B cell (primary cell): ENCODE results near the gene SAPCD2. TPM values are rescaled to one million over a fixed set of nuclear protein-coding genes. Genes with fewer than 3 reads are reported as not detected.

ENCODE experiments used
- ATAC-seq: fragments of 200-7000 bp; cut with Tn5 transposase; one replicate; pipeline ENCODE4 v1.10.0; 2021; ENCODE audit warnings: low read depth, mild to moderate bottlenecking, moderate number of reproducible peaks, moderate library complexity
- CTCF ChIA-PET: fragments of 350-600 bp; sonication (Branson Sonifier 250); formaldehyde crosslinking; loops from one replicate; lab custom pipeline; 2021; ENCODE audit warnings: antibody characterized with exemption, inconsistent platforms; lab: Charles Lee
- POLR2A ChIA-PET: fragments of 350-600 bp; sonication (Branson Sonifier 250); formaldehyde crosslinking; loops from one replicate; lab custom pipeline; 2021; ENCODE audit warnings: antibody characterized with exemption; lab: Charles Lee
- DNase-seq: peaks from one replicate; pipeline ENCODE4 v3.0.0; 2013
- H2AFZ ChIP-seq: 2 replicates; pipeline ENCODE4 v1.6.1; 2012; ENCODE audit warnings: mild to moderate bottlenecking, low read depth, low read length; ENCODE audit not compliant: insufficient read depth, poor library complexity, severe bottlenecking
- H3K27ac ChIP-seq, 2 donors: 1 replicate in 1 of 2; 2 replicates in 1 of 2; pipeline ENCODE4 v1.5.1; 2012 to 2013; ENCODE audit warnings: low read length in 2 of 2, mild to moderate bottlenecking in 2 of 2, moderate library complexity in 1 of 2
- H3K27me3 ChIP-seq, 4 experiments: fragments of 200-600 bp in 1 of 4; sonication (generic) in 1 of 4; replicated peaks in 1 of 4; 1 replicate in 2 of 4; 2 replicates in 2 of 4; pipeline versions ENCODE4 v1.6.1 to v1.7.0; 2013 to 2016; ENCODE audit warnings: low read length in 3 of 4, mild to moderate bottlenecking in 2 of 4, mixed read lengths in 1 of 4, moderate library complexity in 1 of 4; ENCODE audit not compliant: insufficient read depth in 4 of 4, control insufficient read depth in 3 of 4; ENCODE audit errors: control extremely low read depth in 1 of 4
- H3K36me3 ChIP-seq, 2 experiments: replicated peaks in 1 of 2; 1 replicate in 1 of 2; 2 replicates in 1 of 2; pipeline versions ENCODE4 v1.6.1 to v1.7.1; 2013; ENCODE audit warnings: low read length in 1 of 2; ENCODE audit not compliant: insufficient read depth in 2 of 2, control insufficient read depth in 1 of 2; ENCODE audit errors: control extremely low read depth in 1 of 2, extremely low read depth in 1 of 2
- H3K4me1 ChIP-seq, 2 donors: fragments of 200-600 bp in 1 of 2; sonication (generic) in 1 of 2; 1 replicate in 1 of 2; 2 replicates in 1 of 2; pipeline versions ENCODE4 v1.5.1 to v1.6.1; 2013 to 2017; ENCODE audit warnings: low read length in 2 of 2; ENCODE audit not compliant: control insufficient read depth in 2 of 2, insufficient read depth in 2 of 2
- H3K4me2 ChIP-seq: replicated peaks from 2 replicates; pipeline ENCODE3; 2012; ENCODE audit warnings: mild to moderate bottlenecking, low read depth, low read length; ENCODE audit not compliant: poor library complexity, severe bottlenecking
- H3K4me3 ChIP-seq, 5 experiments: fragments of 200-600 bp in 1 of 5; sonication (generic) in 1 of 5; 1 replicate in 3 of 5; 2 replicates in 2 of 5; pipeline versions ENCODE4 v1.5.1 to v1.7.0; 2011 to 2016; ENCODE audit warnings: low read length in 4 of 5, mild to moderate bottlenecking in 4 of 5, low read depth in 2 of 5, control low read depth in 1 of 5, moderate library complexity in 1 of 5; ENCODE audit not compliant: insufficient read depth in 1 of 5; ENCODE audit errors: control extremely low read depth in 1 of 5, extremely low read depth in 1 of 5
- H3K79me2 ChIP-seq: fragments of 200-600 bp; sonication (generic); one replicate; pipeline ENCODE4 v1.6.0; 2016; ENCODE audit warnings: low read length; ENCODE audit not compliant: control insufficient read depth, insufficient read depth
- H3K9ac ChIP-seq: fragments of 200-600 bp; sonication (generic); 2 replicates; pipeline ENCODE4 v1.6.1; 2017; ENCODE audit warnings: mild to moderate bottlenecking, low read length, moderate library complexity
- H3K9me3 ChIP-seq, 3 donors: one replicate each; pipeline versions ENCODE4 v1.6.1 to v1.7.1; 2013; ENCODE audit warnings: low read length in 2 of 3; ENCODE audit not compliant: control insufficient read depth in 2 of 3, insufficient read depth in 1 of 3; ENCODE audit errors: control extremely low read depth in 1 of 3
- H4K20me1 ChIP-seq: 2 replicates; pipeline ENCODE4 v1.6.0; 2012; ENCODE audit warnings: mild to moderate bottlenecking, low read length; ENCODE audit not compliant: insufficient read depth, control insufficient read depth, poor library complexity, severe bottlenecking
- H3K27ac Mint-ChIP-seq: one replicate; pipeline ENCODE4 v1.8.0; 2021; ENCODE audit warnings: mixed read lengths
- H3K27me3 Mint-ChIP-seq: one replicate; pipeline ENCODE4 v1.8.0; 2021; ENCODE audit warnings: mixed read lengths
- H3K4me1 Mint-ChIP-seq: one replicate; pipeline ENCODE4 v1.8.0; 2021; ENCODE audit warnings: mixed read lengths
- H3K4me3 Mint-ChIP-seq: one replicate; pipeline ENCODE4 v1.8.0; 2021; ENCODE audit warnings: mixed read lengths
- H3K9me3 Mint-ChIP-seq: one replicate; pipeline ENCODE4 v1.8.0; 2022; ENCODE audit warnings: mixed read lengths; ENCODE audit not compliant: insufficient read depth
- CTCF ChIP-seq: fragments of 200-600 bp; IDR thresholded peaks from one replicate; pipeline ENCODE4 v1.8.0; 2022; ENCODE audit warnings: antibody characterized with exemption, mild to moderate bottlenecking
- EZH2 ChIP-seq: IDR thresholded peaks from 2 replicates; pipeline ENCODE4 v1.6.1; 2012; ENCODE audit warnings: borderline replicate concordance, low read depth, mild to moderate bottlenecking, moderate library complexity, low read length; ENCODE audit not compliant: insufficient read depth, poor library complexity, severe bottlenecking
- WGBS: methylation state at CpG from one replicate; pipeline ENCODE4 v1.1.5; 2013; ENCODE audit warnings: missing lambda C conversion rate; ENCODE audit not compliant: insufficient coverage; 5-methylcytosine and 5-hydroxymethylcytosine counted together
- intact Hi-C: fragments of 100-400 bp; cut with micrococcal nuclease; formaldehyde crosslinking; loops from one replicate; pipeline ENCODE4 v1.10.0; 2022
- polyA plus RNA-seq: library from polyadenylated mRNA; depleted of rRNA; stranded (reverse); fragments of >200 nt; gene quantifications from 2 replicates; pipeline ENCODE4 v1.2.3, GENCODE V29; 2012
- total RNA-seq, 2 donors: library from RNA; stranded (reverse); fragments of 120-200 nt in 1 of 2; gene quantifications; 1 replicate in 1 of 2; 2 replicates in 1 of 2; pipeline versions ENCODE4 v1.2.3 to v1.2.4, GENCODE V29; 2013 to 2022

The SAPCD2 gene
- total and polyA plus RNA-seq, 2 donors (not counting 1 experiment from before 2014, with no cell fraction given), result 0.39 to 0.69 TPM

DNA sequence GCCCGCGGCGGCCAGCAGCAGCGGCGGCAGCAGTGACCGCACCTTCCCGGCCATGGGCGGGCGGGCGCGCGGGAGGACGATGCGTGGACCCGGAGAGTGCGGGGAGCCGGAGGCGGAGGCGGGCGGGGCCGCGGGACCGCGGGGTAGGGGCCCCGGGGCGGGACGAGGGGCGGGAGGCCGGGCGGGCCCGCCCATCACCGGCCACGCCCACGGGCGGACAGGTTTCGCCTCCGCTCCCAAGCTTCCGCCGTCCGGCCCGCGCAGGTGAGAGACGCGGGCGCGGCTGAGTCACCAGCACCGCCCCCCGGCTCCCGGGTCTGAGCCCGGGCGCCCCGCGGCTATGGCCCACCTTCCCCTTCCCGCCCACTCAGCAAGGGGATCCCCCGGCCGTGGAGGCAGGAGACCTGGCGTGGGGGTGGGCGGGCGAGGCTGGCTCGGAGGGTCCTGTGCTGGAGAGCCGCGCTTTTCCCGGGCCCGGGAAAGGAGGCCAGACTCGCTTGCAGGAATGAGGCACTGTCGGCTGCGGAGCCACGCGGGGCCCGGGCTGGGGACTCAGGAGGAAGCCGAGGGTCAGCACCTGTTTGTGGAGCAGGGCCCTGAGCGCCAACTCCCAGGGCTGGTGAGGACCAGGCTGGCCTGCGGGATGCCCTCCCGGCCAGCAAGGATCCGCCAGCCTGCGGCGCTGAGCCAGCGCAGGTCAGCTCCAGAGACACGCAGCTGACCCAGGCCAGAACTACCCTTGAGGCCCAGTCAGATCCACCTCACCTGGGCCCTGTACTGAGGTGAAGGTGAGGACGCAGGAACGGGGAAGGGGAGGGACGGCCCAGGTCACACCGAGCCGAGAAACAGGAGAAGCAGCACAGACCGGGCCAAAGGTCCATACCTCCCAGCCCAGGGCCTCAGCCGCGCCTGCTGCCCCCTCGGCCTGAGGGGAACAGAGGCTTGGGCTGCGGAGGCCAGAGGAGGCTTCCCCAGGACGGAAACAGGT, 16.1 kb downstream of the SAPCD2 start, which contains the start of gene ENTPD2:
Gene ENTPD2, minus strand, starts transcription at position 118 of the 988 bp plus-strand sequence. Its CDS starts 64 bp downstream, at position 54.
- intact Hi-C loops, result no loop called here
- 23% methylated on average over 77 of the region's 90 CpGs for WGBS
- ATAC-seq (peak; percentile 78), DNase-seq (peak; percentile 57)
- H4K20me1 ChIP-seq, result no peaks in the 10 kb centered on the region
- H3K27ac ChIP-seq, result no peak within 1 kb of the TSS
- H3K36me3 ChIP-seq, result no peaks in the 10 kb centered on the region
- H3K4me3 ChIP-seq, result peak within 1 kb of the TSS in 3 of 5 experiments; percentile 30 to 44 (median 41)
- Mint-ChIP-seq H3K27ac (no peak within 1 kb of the TSS), H3K27me3 (peaks cover 13% of the 10 kb centered on the region), H3K9me3 (no peaks in the 10 kb centered on the region), H3K4me3 (peak within 1 kb of the TSS; percentile 13), H3K4me1 (peaks cover 4% of the 10 kb centered on the region)
- peaks cover 14 to 15% of the 10 kb centered on the region in 2 donors for H3K4me1 ChIP-seq
- peaks cover 0 to 17% (median 0%) of the 10 kb centered on the region in 3 donors for H3K9me3 ChIP-seq
- ChIA-PET POLR2A (no interaction called here), CTCF (interaction anchor here (1.1 kb wide), 1 partner anchor 19 kb away, joined by 3 read pairs; no protein-coding TSS in a partner anchor)
- no peak for TF ChIP-seq EZH2
- TF ChIP-seq CTCF, result no peak
- peak within 1 kb of the TSS; percentile 94 for H3K4me2 ChIP-seq
- peak within 1 kb of the TSS; percentile 58 for H2AFZ ChIP-seq
- no peaks in the 10 kb centered on the region for H3K79me2 ChIP-seq
- peaks cover 0 to 51% (median 29%) of the 10 kb centered on the region in 4 experiments for H3K27me3 ChIP-seq
- peak within 1 kb of the TSS; percentile 42 for H3K9ac ChIP-seq
